ENCODE measurements around the gene MAP2K5.

The MAP2K5 gene

GRCh38 chr15:67510597-67511190 lies 31.8 kb upstream of the MAP2K5 start:
- DNase-seq (ENCODE audit: low read depth) = no peak
- no peak overlapping the region for H3K4me3 ChIP-seq (ENCODE audit: low read depth, low read length)
- TF ChIP-seq CTCF (IDR thresholded peaks at IDR 0.05; ENCODE audit: low read depth, low read length) (no peak), MYC (IDR thresholded peaks at IDR 0.05; ENCODE audit: low read depth, low read length) (no peak), POLR2A (IDR thresholded peaks at IDR 0.05; ENCODE audit: extremely low read depth, insufficient read length) (no peak), MAX (IDR thresholded peaks at IDR 0.05; ENCODE audit: low read depth, low read length) (no peak)

GRCh38 chr15:67511606-67512005 lies 30.9 kb upstream of the MAP2K5 start:
- DNase-seq (ENCODE audit: low read depth) = no peak
- TF ChIP-seq MAX (IDR thresholded peaks at IDR 0.05; ENCODE audit: low read depth, low read length) = no peak
- no peak for TF ChIP-seq CTCF (IDR thresholded peaks at IDR 0.05; ENCODE audit: low read depth, low read length)
- no peak overlapping the region for H3K4me3 ChIP-seq (ENCODE audit: low read depth, low read length)

- H3K4me3 ChIP-seq (ENCODE audit: low read depth, low read length) = no peak overlapping the region
- no peak for DNase-seq (ENCODE audit: low read depth)
- TF ChIP-seq MYC (IDR thresholded peaks at IDR 0.05; ENCODE audit: low read depth, low read length) = no peak
- no peak for TF ChIP-seq CTCF (IDR thresholded peaks at IDR 0.05; ENCODE audit: low read depth, low read length)
- no peak for TF ChIP-seq POLR2A (IDR thresholded peaks at IDR 0.05; ENCODE audit: extremely low read depth, insufficient read length)
- TF ChIP-seq MAX (IDR thresholded peaks at IDR 0.05; ENCODE audit: low read depth, low read length) = no peak
These were observed 30.4 kb upstream of the MAP2K5 start for GRCh38 chr15:67512140-67512539.

GRCh38 chr15:67512933-67513714 lies 29.4 kb upstream of the MAP2K5 start:
- TF ChIP-seq CTCF (IDR thresholded peaks at IDR 0.05; ENCODE audit: low read depth, low read length) (no peak), MAX (IDR thresholded peaks at IDR 0.05; ENCODE audit: low read depth, low read length) (no peak), POLR2A (IDR thresholded peaks at IDR 0.05; ENCODE audit: extremely low read depth, insufficient read length) (no peak), MYC (IDR thresholded peaks at IDR 0.05; ENCODE audit: low read depth, low read length) (no peak)
- H3K4me3 ChIP-seq (ENCODE audit: low read depth, low read length) = no peak overlapping the region
- DNase-seq (ENCODE audit: low read depth) = no peak

- DNase-seq (ENCODE audit: low read depth) = no peak
- no peak overlapping the region for H3K4me3 ChIP-seq (ENCODE audit: low read depth, low read length)
These were observed 27.4 kb upstream of the MAP2K5 start for GRCh38 chr15:67515090-67515489.

More at GRCh38 chr15:67515090-67515489, 27.4 kb upstream of the MAP2K5 start:
- no peak for TF ChIP-seq MYC (IDR thresholded peaks at IDR 0.05; ENCODE audit: low read depth, low read length)
- TF ChIP-seq MAX (IDR thresholded peaks at IDR 0.05; ENCODE audit: low read depth, low read length) = no peak
- no peak for TF ChIP-seq CTCF (IDR thresholded peaks at IDR 0.05; ENCODE audit: low read depth, low read length)
- TF ChIP-seq POLR2A (IDR thresholded peaks at IDR 0.05; ENCODE audit: extremely low read depth, insufficient read length) = no peak
